H9 (cell line): ENCODE data around the gene APOBEC2. TPM values are rescaled to one million over a fixed set of nuclear protein-coding genes. Genes with fewer than 3 reads are reported as not detected.

Source experiments
- DNase-seq: peaks from one replicate; pipeline ENCODE4 v3.0.0-alpha.2; 2017
- H2AFZ ChIP-seq: one replicate; pipeline ENCODE4 v1.6.1; 2013; ENCODE audit warnings: mild to moderate bottlenecking, low read length, control low read depth, moderate library complexity
- H2AK5ac ChIP-seq: 2 replicates; pipeline ENCODE4 v1.6.1; 2013; ENCODE audit warnings: low read length, control low read depth, mixed read lengths; ENCODE audit not compliant: insufficient read length
- H2BK120ac ChIP-seq: one replicate; pipeline ENCODE4 v1.6.1; 2013; ENCODE audit warnings: low read depth, mild to moderate bottlenecking, low read length, control low read depth, inconsistent platforms; ENCODE audit not compliant: poor library complexity, severe bottlenecking
- H2BK12ac ChIP-seq: 2 replicates; pipeline ENCODE4 v1.6.1; 2013; ENCODE audit warnings: low read length, control low read depth, mixed read lengths, low read depth; ENCODE audit not compliant: insufficient read length
- H2BK15ac ChIP-seq: 2 replicates; pipeline ENCODE4 v1.6.1; 2013; ENCODE audit warnings: low read depth, low read length, control low read depth
- H2BK20ac ChIP-seq: one replicate; pipeline ENCODE4 v1.6.1; 2013; ENCODE audit warnings: low read depth, mild to moderate bottlenecking, low read length, control low read depth, inconsistent platforms; ENCODE audit not compliant: poor library complexity, severe bottlenecking
- H2BK5ac ChIP-seq: 2 replicates; pipeline ENCODE4 v1.6.1; 2013; ENCODE audit warnings: low read length, control low read depth, mixed read lengths; ENCODE audit not compliant: insufficient read length
- H3K14ac ChIP-seq: 2 replicates; pipeline ENCODE4 v1.6.1; 2013; ENCODE audit warnings: low read length, control low read depth; ENCODE audit not compliant: insufficient read depth
- H3K18ac ChIP-seq: 2 replicates; pipeline ENCODE4 v1.6.1; 2013; ENCODE audit warnings: low read depth, mild to moderate bottlenecking, mixed read lengths, low read length, control low read depth; ENCODE audit not compliant: insufficient read length
- H3K23ac ChIP-seq: 2 replicates; pipeline ENCODE4 v1.6.1; 2013; ENCODE audit warnings: low read length, control low read depth, mixed read lengths, low read depth; ENCODE audit not compliant: insufficient read length
- H3K23me2 ChIP-seq: 2 replicates; pipeline ENCODE4 v1.6.1; 2013; ENCODE audit warnings: low read depth, mild to moderate bottlenecking, mixed read lengths, low read length, control low read depth; ENCODE audit not compliant: insufficient read length, poor library complexity, severe bottlenecking
- H3K27ac ChIP-seq: 2 replicates; pipeline ENCODE4 v1.5.1; 2013; ENCODE audit warnings: low read length, control low read depth, mixed read lengths, low read depth; ENCODE audit not compliant: insufficient read length
- H3K27me3 ChIP-seq: 2 replicates; pipeline ENCODE4 v1.6.1; 2013; ENCODE audit warnings: low read length, control low read depth, inconsistent platforms; ENCODE audit not compliant: insufficient read depth
- H3K4ac ChIP-seq: 2 replicates; pipeline ENCODE4 v1.6.1; 2013; ENCODE audit warnings: low read depth, mild to moderate bottlenecking, control low read depth, inconsistent platforms, low read length, moderate library complexity
- H3K4me1 ChIP-seq: 2 replicates; pipeline ENCODE4 v1.6.1; 2013; ENCODE audit warnings: low read length, control low read depth, inconsistent platforms; ENCODE audit not compliant: insufficient read depth
- H3K4me2 ChIP-seq: 2 replicates; pipeline ENCODE4 v1.6.1; 2013; ENCODE audit warnings: low read length, control low read depth, mixed read lengths; ENCODE audit not compliant: insufficient read length, insufficient read depth
- H3K56ac ChIP-seq: 2 replicates; pipeline ENCODE4 v1.6.1; 2013; ENCODE audit warnings: low read depth, mild to moderate bottlenecking, mixed read lengths, low read length, control low read depth; ENCODE audit not compliant: insufficient read length
- H3K79me1 ChIP-seq: 2 replicates; pipeline ENCODE4 v1.6.1; 2013; ENCODE audit warnings: low read depth, mild to moderate bottlenecking, moderate library complexity, low read length, control low read depth, inconsistent platforms; ENCODE audit not compliant: insufficient read depth, poor library complexity, severe bottlenecking
- H3K79me2 ChIP-seq: 2 replicates; pipeline ENCODE4 v1.6.1; 2013; ENCODE audit warnings: low read length, control low read depth, inconsistent platforms; ENCODE audit not compliant: insufficient read depth
- H3K9ac ChIP-seq: 2 replicates; pipeline ENCODE4 v1.6.1; 2013; ENCODE audit warnings: low read length, control low read depth, mixed read lengths; ENCODE audit not compliant: insufficient read length; ENCODE audit errors: extremely low read depth
- H3K9me3 ChIP-seq: one replicate; pipeline ENCODE4 v1.6.1; 2013; ENCODE audit warnings: low read depth, low read length, inconsistent platforms; ENCODE audit not compliant: control insufficient read depth
- H3T11ph ChIP-seq: one replicate; pipeline ENCODE4 v1.6.1; 2013; ENCODE audit warnings: mild to moderate bottlenecking, low read length, control low read depth, inconsistent platforms
- H4K20me1 ChIP-seq: one replicate; pipeline ENCODE4 v1.6.1; 2013; ENCODE audit not compliant: control insufficient read depth, insufficient read length, insufficient read depth
- H4K5ac ChIP-seq: 2 replicates; pipeline ENCODE4 v1.6.1; 2013; ENCODE audit warnings: low read depth, mild to moderate bottlenecking, mixed read lengths, low read length, control low read depth; ENCODE audit not compliant: insufficient read length
- H4K8ac ChIP-seq: replicated peaks from 2 replicates; pipeline ENCODE4 v1.6.1; 2013; ENCODE audit warnings: low read length, control low read depth, mixed read lengths, low read depth; ENCODE audit not compliant: insufficient read length
- H4K91ac ChIP-seq: 2 replicates; pipeline ENCODE4 v1.6.1; 2013; ENCODE audit warnings: low read depth, mild to moderate bottlenecking, moderate library complexity, mixed read lengths, low read length, control low read depth; ENCODE audit not compliant: insufficient read length
- H3K27ac Mint-ChIP-seq, 3 experiments: 2 replicates in 2 of 3; 3 replicates in 1 of 3; pipeline ENCODE4 v1.8.0; 2020 to 2021; ENCODE audit warnings: mixed read lengths in 3 of 3, mild to moderate bottlenecking in 1 of 3, moderate library complexity in 1 of 3
- H3K27me3 Mint-ChIP-seq: 2 replicates; pipeline ENCODE4 v1.8.0; 2021; ENCODE audit warnings: low read depth, mild to moderate bottlenecking, moderate library complexity, mixed read lengths
- H3K36me3 Mint-ChIP-seq, 3 experiments: 2 replicates in 2 of 3; 3 replicates in 1 of 3; pipeline ENCODE4 v1.8.0; 2020 to 2021; ENCODE audit warnings: low read depth in 3 of 3, mixed read lengths in 3 of 3; ENCODE audit not compliant: insufficient read depth in 1 of 3
- H3K4me1 Mint-ChIP-seq, 2 experiments: 2 replicates each; pipeline ENCODE4 v1.8.0; 2020; ENCODE audit warnings: mixed read lengths in 2 of 2
- H3K4me3 Mint-ChIP-seq, 2 experiments: 2 replicates in 1 of 2; 3 replicates in 1 of 2; pipeline ENCODE4 v1.8.0; 2020 to 2021; ENCODE audit warnings: mild to moderate bottlenecking in 2 of 2, mixed read lengths in 2 of 2, moderate library complexity in 1 of 2
- H3K9me3 Mint-ChIP-seq, 2 experiments: 2 replicates in 1 of 2; 3 replicates in 1 of 2; pipeline ENCODE4 v1.8.0; 2020; ENCODE audit warnings: mild to moderate bottlenecking in 2 of 2, mixed read lengths in 2 of 2, moderate library complexity in 1 of 2
- WGBS: extraction: QIAGEN DNeasy Blood & Tissue Kit; methylation state at CpG from one replicate; pipeline ENCODE4 v1.1.7; 2013; ENCODE audit warnings: missing lambda C conversion rate, low lambda C conversion rate, mixed read lengths; ENCODE audit not compliant: insufficient read length; ENCODE audit errors: extremely low coverage; 5-methylcytosine and 5-hydroxymethylcytosine counted together
- total RNA-seq: library from RNA; stranded (reverse); gene quantifications from 2 replicates; pipeline ENCODE4 v1.2.1, GENCODE V29; 2021
- TF ChIP-seq, protein P1 (sequence below): fragments of 200-600 bp; sonication (generic); conservative IDR thresholded peaks from 3 replicates; pipeline ENCODE4 v1.8.0; 2021; ENCODE audit warnings: antibody characterized with exemption, mild to moderate bottlenecking

APOBEC2 gene
- total RNA-seq, 1 experiment from 2014 or later, result not detected

DNA sequence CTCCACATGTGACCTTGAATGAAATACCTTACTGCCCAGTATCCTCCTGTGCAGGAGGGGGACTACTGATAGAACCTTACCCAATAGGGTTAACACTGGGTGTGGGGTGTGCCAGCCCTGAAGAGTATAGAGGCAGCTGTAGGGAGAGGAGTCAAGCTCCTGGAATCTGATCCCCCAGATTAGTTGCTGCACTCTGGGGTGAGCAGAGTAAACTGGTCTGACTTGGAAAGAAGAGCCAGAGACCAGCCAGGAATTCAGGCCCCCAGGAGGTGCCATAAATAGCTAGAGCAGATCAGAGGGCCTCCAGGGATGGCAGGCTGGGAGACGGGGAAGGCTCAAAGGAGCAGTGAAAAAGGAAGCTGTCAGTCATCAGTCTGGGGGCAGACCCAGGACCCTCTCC lies 3.5 kb upstream of the APOBEC2 start:
- Histone ChIP-seq H3K23ac (no peak overlapping the region), H3K4ac (no peak overlapping the region), H3K9me3 (no peaks in the 10 kb centered on the region), H3K27me3 (no peaks in the 10 kb centered on the region), H3K56ac (no peak overlapping the region), H2AK5ac (no peak overlapping the region), H2BK20ac (no peak overlapping the region), H4K8ac (no peak overlapping the region), H3K4me2 (no peak overlapping the region), H2BK5ac (no peak overlapping the region), H2BK120ac (no peak overlapping the region), H3K4me1 (peaks cover 7% of the 10 kb centered on the region; the same call in 1 of the 2 replicates), H3K79me1 (no peaks in the 10 kb centered on the region), H2AFZ (no peak overlapping the region), H2BK15ac (no peak overlapping the region), H4K91ac (no peak overlapping the region), H4K20me1 (no peaks in the 10 kb centered on the region), H4K5ac (no peak overlapping the region), H3T11ph (no peak overlapping the region), H3K9ac (no peak overlapping the region), H3K18ac (no peak overlapping the region), H3K14ac (no peak overlapping the region), H3K27ac (no peak overlapping the region), H2BK12ac (no peak overlapping the region), H3K79me2 (no peaks in the 10 kb centered on the region), H3K23me2 (no peaks in the 10 kb centered on the region)
- peak overlapping the region in 2 of 3 experiments; percentile 34 to 88; a peak in 4 of 7 replicates for H3K27ac Mint-ChIP-seq
- H3K36me3 Mint-ChIP-seq, result no peaks in the 10 kb centered on the region; a peak in 2 of 7 replicates
- no CpG with 5 or more reads among the region's 1 CpG for WGBS
- H3K9me3 Mint-ChIP-seq, result no peaks in the 10 kb centered on the region
- H3K4me3 Mint-ChIP-seq, result no peak overlapping the region
- peaks cover 14 to 24% of the 10 kb centered on the region in 2 experiments for H3K4me1 Mint-ChIP-seq
- H3K27me3 Mint-ChIP-seq, result no peaks in the 10 kb centered on the region
- TF ChIP-seq, protein P1, sequence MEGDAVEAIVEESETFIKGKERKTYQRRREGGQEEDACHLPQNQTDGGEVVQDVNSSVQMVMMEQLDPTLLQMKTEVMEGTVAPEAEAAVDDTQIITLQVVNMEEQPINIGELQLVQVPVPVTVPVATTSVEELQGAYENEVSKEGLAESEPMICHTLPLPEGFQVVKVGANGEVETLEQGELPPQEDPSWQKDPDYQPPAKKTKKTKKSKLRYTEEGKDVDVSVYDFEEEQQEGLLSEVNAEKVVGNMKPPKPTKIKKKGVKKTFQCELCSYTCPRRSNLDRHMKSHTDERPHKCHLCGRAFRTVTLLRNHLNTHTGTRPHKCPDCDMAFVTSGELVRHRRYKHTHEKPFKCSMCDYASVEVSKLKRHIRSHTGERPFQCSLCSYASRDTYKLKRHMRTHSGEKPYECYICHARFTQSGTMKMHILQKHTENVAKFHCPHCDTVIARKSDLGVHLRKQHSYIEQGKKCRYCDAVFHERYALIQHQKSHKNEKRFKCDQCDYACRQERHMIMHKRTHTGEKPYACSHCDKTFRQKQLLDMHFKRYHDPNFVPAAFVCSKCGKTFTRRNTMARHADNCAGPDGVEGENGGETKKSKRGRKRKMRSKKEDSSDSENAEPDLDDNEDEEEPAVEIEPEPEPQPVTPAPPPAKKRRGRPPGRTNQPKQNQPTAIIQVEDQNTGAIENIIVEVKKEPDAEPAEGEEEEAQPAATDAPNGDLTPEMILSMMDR, result no peak
- DNase-seq, result no peak
